Testis (tissue), 3 donors: ENCODE results near the gene ANO4. TPM values are rescaled to one million over a fixed set of nuclear protein-coding genes. Genes with fewer than 3 reads are reported as not detected.

Experiments used
- DNase-seq: peaks from one replicate; pipeline ENCODE4 v3.0.0-alpha.2; 2019
- H3K27ac ChIP-seq, 2 donors: fragments of 200-600 bp; sonication (generic); one replicate each; pipeline ENCODE4 v1.5.1; 2019
- H3K27me3 ChIP-seq: fragments of 200-600 bp; sonication (generic); one replicate; pipeline ENCODE4 v1.5.1; 2019
- H3K36me3 ChIP-seq: fragments of 200-600 bp; sonication (generic); one replicate; pipeline ENCODE4 v1.5.1; 2017; ENCODE audit warnings: low read depth; ENCODE audit errors: missing control alignments
- H3K4me1 ChIP-seq: fragments of 200-600 bp; sonication (generic); one replicate; pipeline ENCODE4 v1.5.1; 2019
- H3K4me3 ChIP-seq, 2 donors: fragments of 200-600 bp; sonication (generic); one replicate each; pipeline ENCODE4 v1.5.1; 2017 to 2019
- H3K9me3 ChIP-seq: fragments of 200-600 bp; sonication (generic); one replicate; pipeline ENCODE4 v1.5.1; 2017
- POLR2A ChIP-seq: fragments of 450-650 bp; IDR thresholded peaks from one replicate; pipeline ENCODE4 v1.6.1; 2017; ENCODE audit warnings: antibody characterized with exemption, mild to moderate bottlenecking, moderate library complexity
- WGBS, 2 donors: methylation state at CpG; one replicate each; pipeline ENCODE4 v1.1.5; 2018; 5-methylcytosine and 5-hydroxymethylcytosine counted together
- intact Hi-C: fragments of 100-400 bp; cut with DNase I; formaldehyde crosslinking; loops from one replicate; pipeline ENCODE4 v1.15.1; 2023; ENCODE audit warnings: low total_unique reads
- polyA plus RNA-seq: library from polyadenylated mRNA; stranded (reverse); fragments of 350-450 nt; fragmentation: Illumina TruSeq; extraction: RNeasy Lipid Tissue Mini Kit (QIAGEN cat#74804); gene quantifications from one replicate; pipeline ENCODE4 v1.2.3, GENCODE V29; 2014; ENCODE audit warnings: low read depth, low replicate concordance; ENCODE audit not compliant: insufficient read depth
- total RNA-seq, 2 donors: library from RNA; depleted of rRNA; stranded (reverse); fragments of >200 nt; gene quantifications; one replicate each; pipeline ENCODE4 v1.2.3, GENCODE V29; 2016
- TF ChIP-seq, protein P1 (sequence below), 3 experiments: fragments of 450-650 bp in 2 of 3; fragments of 200-600 bp in 1 of 3; sonication (generic) in 1 of 3; IDR thresholded peaks; one replicate each; pipeline ENCODE4 v1.5.1; 2016 to 2019; ENCODE audit warnings: antibody characterized with exemption in 3 of 3, mild to moderate bottlenecking in 2 of 3, moderate library complexity in 1 of 3

The ANO4 gene
- total and polyA plus RNA-seq, 3 donors from 2014 or later, result 2.4 to 13.0 (median 9.5) TPM

DNA sequence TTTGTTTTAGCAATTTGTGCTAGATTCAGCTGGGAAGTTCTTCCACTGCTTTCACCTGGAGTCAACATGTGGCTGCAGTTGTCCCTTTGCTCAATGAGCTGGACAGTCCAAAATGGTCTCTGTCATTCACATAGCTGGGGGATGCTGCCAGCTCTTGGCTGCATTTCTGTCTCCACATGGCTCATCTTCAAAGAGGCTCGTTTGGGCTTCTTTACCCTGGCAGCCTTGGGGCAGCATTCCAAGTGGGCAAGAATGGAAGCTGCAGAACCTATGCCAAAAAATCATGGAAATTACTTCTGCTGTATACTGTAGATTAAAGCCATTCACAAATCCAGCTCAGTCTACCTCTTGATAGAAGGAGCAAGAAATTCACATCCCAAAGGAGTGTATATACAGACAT lies 216.3 kb downstream of the ANO4 start:
- 35 to 38% methylated on average over 1 of the region's 1 CpG for WGBS, 2 donors
- TF ChIP-seq, protein P1, sequence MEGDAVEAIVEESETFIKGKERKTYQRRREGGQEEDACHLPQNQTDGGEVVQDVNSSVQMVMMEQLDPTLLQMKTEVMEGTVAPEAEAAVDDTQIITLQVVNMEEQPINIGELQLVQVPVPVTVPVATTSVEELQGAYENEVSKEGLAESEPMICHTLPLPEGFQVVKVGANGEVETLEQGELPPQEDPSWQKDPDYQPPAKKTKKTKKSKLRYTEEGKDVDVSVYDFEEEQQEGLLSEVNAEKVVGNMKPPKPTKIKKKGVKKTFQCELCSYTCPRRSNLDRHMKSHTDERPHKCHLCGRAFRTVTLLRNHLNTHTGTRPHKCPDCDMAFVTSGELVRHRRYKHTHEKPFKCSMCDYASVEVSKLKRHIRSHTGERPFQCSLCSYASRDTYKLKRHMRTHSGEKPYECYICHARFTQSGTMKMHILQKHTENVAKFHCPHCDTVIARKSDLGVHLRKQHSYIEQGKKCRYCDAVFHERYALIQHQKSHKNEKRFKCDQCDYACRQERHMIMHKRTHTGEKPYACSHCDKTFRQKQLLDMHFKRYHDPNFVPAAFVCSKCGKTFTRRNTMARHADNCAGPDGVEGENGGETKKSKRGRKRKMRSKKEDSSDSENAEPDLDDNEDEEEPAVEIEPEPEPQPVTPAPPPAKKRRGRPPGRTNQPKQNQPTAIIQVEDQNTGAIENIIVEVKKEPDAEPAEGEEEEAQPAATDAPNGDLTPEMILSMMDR (IDR thresholded peaks at IDR 0.05), result no peak
- TF ChIP-seq POLR2A, result no peak
- H3K4me3 ChIP-seq, result no peak overlapping the region
- DNase-seq, result no peak
- no peaks in the 10 kb centered on the region for H3K27me3 ChIP-seq
- no peaks in the 10 kb centered on the region for H3K36me3 ChIP-seq
- intact Hi-C loops, result no loop called here
- no peaks in the 10 kb centered on the region for H3K4me1 ChIP-seq
- H3K27ac ChIP-seq, result no peak overlapping the region
- H3K9me3 ChIP-seq, result no peaks in the 10 kb centered on the region

DNA sequence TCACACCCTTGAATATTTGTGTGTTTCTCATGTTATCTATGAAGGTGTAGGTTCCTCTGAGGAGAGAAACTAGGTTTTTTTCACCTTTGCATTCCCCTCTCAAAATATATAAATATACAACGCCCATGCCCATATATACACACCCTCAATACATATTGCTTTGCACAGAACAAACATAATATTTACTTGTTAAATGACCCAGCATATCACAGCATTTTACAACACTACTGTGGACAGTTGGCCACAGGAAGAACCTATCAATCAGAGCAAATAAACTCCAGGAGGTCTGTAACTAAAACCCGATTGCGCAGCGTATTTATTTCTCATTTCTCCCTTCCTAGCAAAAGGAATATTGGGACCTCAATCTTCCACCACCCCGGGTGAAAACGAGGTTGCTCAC lies 219.4 kb downstream of the ANO4 start:
- intact Hi-C loops, result no loop called here

DNA sequence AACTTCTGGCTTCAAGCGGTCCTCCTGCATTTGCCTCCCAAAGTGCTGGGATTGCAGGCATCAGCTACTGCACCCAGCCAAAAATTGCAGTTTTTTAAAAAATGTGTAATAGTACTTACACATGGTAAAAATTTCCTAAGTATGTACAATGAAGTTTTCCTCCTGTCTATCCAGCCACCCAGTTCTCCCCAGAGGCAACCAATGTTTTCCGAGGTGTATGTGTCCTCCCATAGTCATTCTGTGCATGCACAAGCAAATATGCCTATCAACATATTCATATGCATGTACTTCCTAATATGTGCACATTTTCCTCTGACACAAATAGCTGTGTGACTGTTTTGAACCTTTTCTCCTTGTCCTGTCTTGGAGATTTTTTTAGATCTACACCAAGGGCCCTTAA lies 220.5 kb downstream of the ANO4 start:
- H3K27ac ChIP-seq, result no peak overlapping the region
- H3K4me1 ChIP-seq, result no peaks in the 10 kb centered on the region
- no peak overlapping the region for H3K4me3 ChIP-seq
- TF ChIP-seq POLR2A, result no peak
- TF ChIP-seq, protein P1 (IDR thresholded peaks at IDR 0.05), result no peak
- no peaks in the 10 kb centered on the region for H3K36me3 ChIP-seq
- no peak for DNase-seq
- H3K27me3 ChIP-seq, result no peaks in the 10 kb centered on the region
- intact Hi-C loops, result no loop called here
- 89 to 91% methylated on average over 2 of the region's 2 CpGs for WGBS, 2 donors
- no peaks in the 10 kb centered on the region for H3K9me3 ChIP-seq

More for the DNA sequence above, 219.4 kb downstream of the ANO4 start:
- H3K27me3 ChIP-seq, result no peaks in the 10 kb centered on the region
- no peak for TF ChIP-seq POLR2A
- TF ChIP-seq, protein P1 (IDR thresholded peaks at IDR 0.05), result no peak
- no peaks in the 10 kb centered on the region for H3K36me3 ChIP-seq
- H3K9me3 ChIP-seq, result no peaks in the 10 kb centered on the region
- no peak overlapping the region for H3K4me3 ChIP-seq
- no peaks in the 10 kb centered on the region for H3K4me1 ChIP-seq
- H3K27ac ChIP-seq, result no peak overlapping the region
- 94 to 96% methylated on average over 6 of the region's 6 CpGs for WGBS, 2 donors
- DNase-seq, result no peak

- DNase-seq, result no peak
- H3K9me3 ChIP-seq, result no peaks in the 10 kb centered on the region
- no peak for TF ChIP-seq POLR2A
- TF ChIP-seq, protein P1 (IDR thresholded peaks at IDR 0.05), result no peak
- H3K27ac ChIP-seq, result no peak overlapping the region
- H3K4me1 ChIP-seq, result no peaks in the 10 kb centered on the region
- no peaks in the 10 kb centered on the region for H3K36me3 ChIP-seq
- no peak overlapping the region for H3K4me3 ChIP-seq
- WGBS, 2 donors, result 34 to 55% methylated on average over 2 of the region's 2 CpGs
- no peaks in the 10 kb centered on the region for H3K27me3 ChIP-seq
- intact Hi-C loops, result no loop called here
Measured at GRCh38 chr12:101018540-101018939, 224.0 kb downstream of the ANO4 start.

DNA sequence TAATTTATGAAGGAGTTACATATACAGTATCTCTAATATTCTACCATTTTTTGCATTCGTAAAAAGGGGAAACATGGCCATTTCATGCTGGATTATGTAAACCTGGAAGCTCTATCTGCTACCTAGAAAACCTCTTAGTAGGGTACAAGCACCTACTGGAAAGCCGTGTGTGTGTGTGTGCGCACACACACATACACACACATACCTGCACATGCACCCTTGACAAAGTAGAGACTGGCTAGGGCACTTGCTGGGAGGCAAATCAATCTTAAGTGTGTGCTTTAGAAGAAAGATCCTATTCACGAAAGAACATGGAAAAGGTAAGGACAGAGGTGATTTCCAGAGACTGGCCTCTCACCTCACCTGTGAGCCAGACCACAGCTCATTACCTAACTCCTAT lies 224.6 kb downstream of the ANO4 start:
- Histone ChIP-seq H3K27me3 (no peaks in the 10 kb centered on the region), H3K4me3 (no peak overlapping the region), H3K9me3 (no peaks in the 10 kb centered on the region), H3K4me1 (no peaks in the 10 kb centered on the region), H3K36me3 (no peaks in the 10 kb centered on the region), H3K27ac (no peak overlapping the region)
- no peak for DNase-seq
- WGBS, 2 donors, result 90 to 91% methylated on average over 4 of the region's 4 CpGs
- TF ChIP-seq, protein P1 (IDR thresholded peaks at IDR 0.05), result no peak
- no peak for TF ChIP-seq POLR2A
- intact Hi-C loops, result no loop called here
